ENCODE measurements around the gene IGFL4.

Gene IGFL4

DNA sequence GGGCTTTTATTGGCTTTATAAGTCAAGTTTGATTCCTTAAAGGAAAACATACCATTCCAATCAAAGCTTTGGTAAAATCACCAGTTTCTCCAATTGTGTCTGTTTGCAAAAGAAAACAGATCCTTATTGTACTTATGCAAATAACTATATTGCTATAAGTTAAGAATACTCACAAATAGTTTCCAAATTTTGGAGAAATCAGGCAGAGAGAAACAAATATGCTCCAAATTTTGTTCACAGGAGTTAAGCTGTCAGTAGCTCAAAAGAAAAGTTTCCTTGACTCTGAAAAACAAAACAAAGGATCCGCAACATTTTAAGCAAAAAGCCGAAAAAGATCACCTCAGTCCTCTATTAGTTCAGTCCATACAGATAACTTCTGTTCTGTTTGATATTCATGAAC, 19.2 kb upstream of the IGFL4 start:
- no peak for DNase-seq

DNA sequence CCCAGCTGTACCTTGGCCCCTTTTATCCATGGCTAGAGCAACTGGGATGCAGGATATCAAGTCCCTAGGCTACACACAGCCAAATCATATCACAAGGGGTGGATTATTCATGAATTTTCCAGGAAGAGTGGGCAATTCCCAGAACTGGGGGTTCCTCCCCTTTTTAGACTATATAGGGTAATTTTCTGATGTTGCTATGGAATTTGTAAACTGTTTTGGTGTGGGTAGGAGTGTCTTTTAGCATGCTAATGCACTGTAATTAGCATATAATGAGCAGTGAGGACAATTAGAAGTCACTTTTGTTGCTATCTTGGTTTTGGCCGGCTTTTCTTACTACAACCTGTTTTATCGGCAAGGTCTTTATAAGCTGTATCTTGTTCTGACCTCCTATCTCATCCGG, 18.0 kb upstream of the IGFL4 start:
- no peak for DNase-seq

DNA sequence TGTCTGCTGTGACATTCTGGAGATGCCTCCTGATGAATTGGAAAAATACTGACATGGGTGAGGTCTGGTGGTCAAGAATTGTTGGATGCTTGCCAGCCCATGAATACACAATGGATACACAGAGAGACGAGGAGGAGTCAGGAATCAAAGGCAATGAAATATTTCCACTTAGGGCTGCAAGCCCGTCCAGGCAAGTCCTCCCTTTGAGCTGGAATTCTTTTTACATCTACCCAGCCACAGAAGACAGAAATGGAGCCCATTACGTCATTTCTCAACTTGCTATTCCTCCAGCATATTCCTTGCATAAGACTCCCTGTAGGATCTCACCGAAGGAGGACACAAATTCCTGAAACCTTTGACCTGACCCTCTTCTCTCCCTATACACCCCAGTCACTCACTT, 15.7 kb upstream of the IGFL4 start:
- DNase-seq, result no peak

DNA sequence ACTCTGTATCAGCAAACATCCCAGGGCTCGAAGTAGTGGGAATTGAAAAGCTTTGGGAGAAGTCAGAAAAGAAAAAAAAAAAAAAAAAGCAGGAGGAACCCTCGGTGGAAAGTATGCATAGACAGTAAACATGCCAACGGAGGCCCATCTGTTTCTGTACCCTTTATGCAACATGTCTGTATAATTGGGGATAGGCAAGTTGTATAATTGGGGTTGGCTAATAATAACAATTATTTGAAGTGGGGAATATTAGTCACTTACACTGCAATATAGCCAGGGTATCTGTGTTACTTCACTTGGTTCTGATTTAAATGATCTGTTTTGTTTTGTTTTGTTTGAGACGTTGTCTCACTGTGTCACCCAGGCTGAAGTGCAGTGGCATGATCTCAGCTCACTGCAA, 12.1 kb upstream of the IGFL4 start:
- DNase-seq, result no peak

DNA sequence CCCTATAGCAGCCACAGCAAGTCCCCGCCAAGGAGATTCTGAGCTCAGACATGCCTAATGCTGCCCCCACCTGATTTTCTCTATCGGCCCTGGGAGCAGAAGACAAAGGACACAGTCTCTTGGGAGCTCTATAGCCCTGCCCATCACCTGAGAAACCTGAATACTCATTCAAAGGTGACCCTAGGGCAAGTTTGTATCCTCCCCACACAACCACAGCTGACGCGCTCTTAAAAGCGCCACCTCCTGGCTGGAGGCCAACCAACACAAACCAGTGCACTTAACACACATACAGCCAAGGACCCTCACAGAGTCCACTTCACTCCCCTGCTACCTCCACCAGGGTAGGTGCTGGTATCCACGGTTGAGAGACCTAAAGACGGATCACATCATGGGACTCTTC, 8.8 kb upstream of the IGFL4 start:
- DNase-seq, result no peak

DNA sequence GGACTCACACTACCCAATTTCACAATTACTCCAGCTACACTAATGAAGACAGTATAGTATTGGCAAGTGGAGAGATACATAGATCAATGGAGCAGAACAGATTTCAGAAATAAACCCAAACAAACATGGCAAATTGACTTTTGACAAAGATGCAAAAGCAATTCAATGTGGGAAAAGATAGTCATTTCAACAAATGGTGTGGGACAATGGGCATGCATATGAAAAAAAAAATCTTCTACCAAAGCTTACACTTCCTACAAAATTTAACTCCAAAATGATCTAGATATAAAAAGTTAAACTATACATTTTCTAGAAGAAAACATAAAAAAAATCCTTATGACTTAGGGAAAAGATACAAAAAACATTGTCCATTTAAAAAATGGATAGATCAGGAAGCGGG, 2.7 kb upstream of the IGFL4 start:
- no peak for DNase-seq

DNA sequence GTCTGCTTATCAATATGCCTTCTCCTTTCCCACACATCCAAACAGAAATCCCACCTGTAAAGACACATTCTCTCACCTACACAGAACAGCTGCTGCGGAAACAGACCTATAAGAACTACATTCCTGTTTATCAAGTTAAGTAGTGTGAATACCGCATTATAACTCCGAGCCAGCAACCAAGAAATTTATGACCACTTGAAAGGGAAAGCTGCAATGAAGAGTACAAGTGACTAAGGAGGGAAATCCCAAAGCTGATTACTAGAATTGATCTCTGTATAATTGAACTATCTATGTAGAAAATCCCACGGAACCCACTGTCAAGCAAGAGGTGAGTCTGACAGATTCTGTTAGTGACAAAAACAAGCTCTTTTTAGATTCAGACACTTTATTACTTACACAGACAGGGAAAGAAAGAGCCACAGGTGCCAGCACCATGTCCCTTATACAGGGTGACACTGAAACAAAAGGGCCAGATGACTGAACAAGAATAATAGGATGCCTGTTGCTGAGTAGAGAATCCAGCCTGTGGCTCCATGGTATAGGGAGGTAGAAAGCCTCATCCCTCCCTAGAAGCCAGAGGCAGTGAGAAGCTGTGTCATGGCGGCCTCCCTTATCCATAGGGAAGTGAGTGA, 1.6 kb upstream of the IGFL4 start:
- no peak for DNase-seq

DNA sequence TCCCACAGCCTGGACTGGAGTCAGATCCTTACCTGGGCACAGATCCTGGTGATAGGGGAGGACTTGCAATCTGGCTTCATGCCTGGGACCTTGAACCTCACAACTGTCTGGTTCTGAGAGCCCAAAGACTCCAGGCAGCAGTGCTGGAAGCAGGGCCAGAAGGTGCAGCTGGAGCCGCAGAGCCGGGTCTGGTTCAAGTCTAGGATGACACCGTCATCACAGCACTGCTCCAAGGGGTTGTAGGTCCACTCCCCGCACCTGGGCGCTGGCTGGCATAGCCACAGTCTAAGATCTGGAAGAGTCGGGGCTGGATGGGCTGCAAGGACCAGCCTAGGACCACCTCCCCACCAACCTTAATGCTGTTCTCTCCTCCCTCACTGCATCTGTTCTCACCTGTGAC, 677 bp downstream of the IGFL4 start:
- no peak for DNase-seq

DNA sequence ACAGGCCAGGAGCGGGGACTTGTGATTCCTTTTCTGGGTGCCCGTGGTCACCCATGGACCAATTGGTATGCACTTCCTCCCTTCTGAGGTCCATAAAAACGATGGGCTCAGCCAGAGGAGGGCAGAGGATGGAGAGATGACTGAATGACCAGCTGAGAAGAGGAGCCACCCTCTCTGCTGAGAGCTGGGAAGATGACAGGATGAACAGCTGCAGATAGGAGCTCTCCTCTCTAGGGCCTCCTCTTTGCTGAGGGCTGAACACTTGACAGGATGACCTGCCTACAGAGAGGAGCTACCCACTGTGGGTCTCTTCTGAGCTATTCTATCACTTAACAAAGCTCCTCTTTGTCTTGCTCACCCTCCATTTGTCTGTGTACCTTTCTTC, 4.1 kb downstream of the IGFL4 start:
- DNase-seq, result no peak

DNA sequence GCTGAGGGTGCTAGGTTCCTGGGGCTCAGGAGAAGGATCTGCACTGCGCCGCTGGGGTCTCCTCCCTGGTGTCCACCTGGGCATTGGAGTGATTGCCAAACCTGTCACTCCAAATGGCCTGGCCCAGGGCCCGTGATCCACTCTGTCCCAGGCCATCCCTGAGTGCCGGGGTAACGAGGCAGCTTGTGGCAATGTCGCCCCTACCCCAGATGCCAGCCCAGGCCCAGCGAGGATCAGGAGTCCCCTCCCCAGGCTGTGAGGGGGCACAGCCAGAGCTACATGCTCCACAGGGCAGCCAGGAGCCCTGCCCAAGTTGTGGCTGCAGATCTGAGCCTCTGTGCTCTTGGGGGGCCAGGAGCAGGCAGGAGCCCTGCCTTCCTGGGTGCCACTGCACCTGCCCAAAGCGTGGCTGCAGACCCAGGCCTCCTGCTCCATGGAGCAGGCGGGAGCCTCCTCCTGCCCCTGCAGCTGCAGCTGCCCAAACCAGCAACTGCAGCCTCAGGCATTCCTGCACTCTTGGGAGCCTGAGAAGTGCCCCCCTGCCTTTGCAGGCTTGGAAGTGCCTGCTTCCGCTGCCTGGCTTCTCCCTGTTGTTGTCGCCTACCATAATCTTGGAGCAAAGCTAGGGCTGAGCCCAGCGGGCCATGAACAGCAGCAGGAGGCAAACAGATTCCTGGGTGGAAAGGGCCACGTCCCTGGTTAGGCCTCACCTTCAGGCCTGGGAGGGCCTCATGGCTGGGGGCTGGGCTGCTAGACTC, 4.6 kb downstream of the IGFL4 start:
- DNase-seq, result no peak

DNA sequence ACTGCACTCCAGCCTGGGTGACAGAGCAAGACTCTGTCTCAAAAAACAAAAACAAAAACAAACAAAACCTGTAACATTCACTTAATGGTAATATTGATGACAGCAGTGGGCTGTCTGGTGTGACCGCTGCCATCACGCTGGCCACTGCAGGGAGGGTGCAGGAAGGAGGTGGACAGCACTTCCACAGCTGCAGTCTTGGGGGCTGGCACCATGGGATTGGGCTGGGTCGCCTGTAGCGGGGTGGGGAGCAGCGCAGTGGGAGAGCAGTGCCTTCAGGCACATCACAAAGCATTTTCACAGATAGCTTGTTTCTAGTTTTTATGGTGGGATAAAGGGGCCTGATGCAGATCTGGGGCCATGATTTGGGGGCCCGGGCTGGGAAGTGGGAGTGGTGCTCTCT, 5.3 kb downstream of the IGFL4 start:
- DNase-seq, result no peak

DNA sequence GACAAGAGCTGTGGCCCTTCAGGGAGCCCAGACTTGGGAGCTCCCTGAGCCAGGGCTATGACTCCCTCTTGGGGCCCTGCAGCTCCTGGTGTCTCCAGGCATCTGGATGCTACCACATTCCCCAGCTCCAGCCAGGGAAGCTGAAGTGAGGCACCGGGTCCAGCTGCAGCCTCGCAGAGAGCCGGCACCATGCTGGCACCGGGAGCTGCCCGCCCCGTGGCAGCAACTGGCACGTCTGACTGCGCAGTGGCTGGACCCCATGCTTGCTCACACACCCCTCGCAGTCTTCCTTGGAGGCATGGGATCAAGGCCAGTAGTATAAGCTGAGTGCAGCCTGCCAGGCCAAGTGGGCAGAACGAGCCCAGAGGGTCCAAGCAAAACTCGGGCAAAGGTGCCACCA, 7.4 kb downstream of the IGFL4 start:
- no peak for DNase-seq

DNA sequence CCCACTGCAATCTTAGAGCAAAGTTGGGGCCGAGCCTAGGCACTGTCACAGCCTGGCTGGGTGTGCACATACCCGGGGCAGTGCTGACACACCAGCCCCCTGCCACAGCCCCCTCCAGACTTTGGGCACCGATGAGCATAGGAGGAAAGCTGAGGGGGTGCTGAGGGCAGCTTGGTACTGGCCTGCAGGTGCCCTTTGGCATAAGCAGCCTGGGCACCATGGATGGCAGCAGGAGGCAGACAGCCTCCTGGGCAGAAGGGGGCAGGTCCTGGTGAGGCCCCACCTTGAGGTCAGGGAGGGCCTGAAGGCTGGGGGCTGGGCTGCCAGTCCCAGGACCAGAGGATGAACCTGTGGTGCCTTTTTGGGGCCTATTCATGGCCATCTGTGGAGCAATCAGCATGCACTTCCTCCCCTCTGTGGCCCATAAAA, 8.2 kb downstream of the IGFL4 start:
- no peak for DNase-seq

DNA sequence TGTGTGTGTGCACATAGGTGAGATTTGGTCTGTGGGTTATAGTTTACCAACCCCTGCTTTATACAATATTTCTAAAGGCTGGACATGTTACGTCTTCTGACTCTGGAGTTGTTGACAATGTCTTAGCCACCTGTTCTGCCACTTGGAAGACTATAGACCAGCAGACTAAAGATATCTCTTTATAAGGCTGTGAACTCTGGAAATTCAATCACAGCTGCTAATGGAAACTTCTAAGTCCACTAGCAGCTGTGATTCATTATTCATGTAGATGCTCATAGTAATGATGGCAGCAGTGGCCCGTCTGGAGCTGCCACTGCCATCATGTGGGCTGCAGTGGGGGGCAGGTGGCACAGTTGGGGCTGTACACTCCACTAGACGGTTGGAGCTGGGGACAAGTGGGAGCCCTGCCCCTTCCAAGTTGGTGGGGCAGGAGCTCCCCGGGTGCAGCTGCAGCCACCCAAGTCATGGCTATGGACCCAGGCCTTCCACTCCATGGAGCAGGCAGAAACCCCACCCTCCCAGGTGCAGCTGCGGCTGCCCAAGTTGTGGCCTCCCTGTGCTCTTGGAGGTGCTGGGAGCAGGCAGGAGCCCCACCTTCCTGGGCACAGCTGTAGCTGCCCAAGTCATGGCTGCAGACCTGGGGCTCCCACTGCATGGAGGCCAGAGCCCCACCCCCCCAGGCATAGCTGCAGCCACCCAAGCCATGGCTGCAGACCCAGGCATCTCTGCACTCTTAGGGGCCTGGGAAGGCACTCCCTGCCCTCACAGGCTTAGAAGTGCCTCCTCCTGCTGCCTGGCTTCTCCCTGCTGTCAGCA, 8.8 kb downstream of the IGFL4 start:
- DNase-seq, result no peak

DNA sequence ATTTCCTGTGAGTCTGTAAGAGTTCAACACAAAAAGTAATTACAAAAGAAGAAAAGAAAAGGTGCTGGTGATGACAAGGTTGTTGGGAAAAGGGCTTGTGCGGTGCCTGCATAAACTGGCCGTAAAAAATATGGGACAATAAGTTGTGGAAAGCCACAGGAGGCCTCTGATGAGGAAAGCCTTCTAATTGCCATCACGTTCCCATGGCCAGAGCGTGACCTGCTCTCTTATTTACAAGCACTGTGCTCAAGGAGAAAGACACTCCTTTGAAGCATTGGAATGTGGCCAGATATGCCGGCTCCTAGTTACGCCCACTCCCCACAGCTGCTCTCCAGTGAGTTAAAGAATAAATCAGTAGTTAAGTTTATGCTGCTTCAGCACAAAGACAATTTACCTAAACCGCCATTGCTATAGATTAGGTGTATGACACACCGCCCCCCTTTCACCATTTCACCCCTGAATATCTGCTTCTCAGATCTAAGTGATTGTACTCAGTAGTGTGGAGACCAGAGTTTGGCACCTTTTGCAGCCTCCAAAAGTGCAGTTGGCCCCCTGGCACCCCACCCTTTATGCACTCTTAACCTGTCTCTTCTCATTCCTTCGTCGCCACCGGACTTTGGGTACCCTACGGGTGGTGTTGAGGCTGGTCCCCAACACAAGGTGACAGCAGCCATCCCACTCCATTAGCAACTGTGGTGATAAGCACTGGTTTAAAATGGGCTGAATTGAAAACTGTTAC, 9.8 kb downstream of the IGFL4 start:
- DNase-seq, result no peak

DNA sequence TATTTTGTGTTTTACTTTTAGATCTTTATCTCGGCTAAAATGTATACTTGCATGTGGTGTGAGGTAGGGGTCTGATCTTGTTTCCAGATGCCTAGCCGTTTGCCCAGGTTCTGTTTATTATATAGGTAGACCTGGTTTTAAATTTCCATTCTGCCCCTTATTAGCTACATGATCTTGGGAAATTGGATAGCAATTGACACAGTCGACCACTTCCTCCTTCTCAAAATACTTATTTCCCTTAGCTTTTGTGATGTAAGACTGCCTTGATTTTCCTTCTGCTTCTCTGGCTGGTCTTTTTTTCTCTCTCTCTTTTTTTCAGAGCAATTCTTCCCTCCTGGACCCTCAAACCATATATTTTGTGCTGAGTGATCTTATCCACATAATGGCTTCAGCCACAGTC, 15.0 kb downstream of the IGFL4 start:
- no peak for DNase-seq

DNA sequence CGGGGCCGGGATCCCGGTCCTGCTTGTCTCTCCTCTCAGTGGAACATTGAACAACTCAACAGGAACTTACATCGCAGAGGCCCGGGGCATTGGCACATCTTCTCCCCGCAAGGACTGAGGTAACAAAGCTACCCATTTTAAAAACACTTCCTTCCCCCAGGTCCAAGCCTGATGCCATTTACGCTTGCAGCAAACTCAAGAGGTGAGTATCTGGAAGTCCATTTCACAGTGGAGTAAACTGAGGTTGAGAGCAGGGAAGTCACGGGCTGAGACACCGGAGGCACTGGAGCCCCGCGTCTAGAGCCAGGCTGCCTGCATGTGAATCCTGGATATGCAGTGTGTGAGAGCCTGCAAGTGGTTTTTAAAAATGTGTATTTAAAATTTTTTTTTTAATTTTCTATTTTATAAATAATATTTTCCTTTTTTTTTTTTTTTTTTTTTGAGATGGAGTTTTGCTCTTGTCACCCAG, 17.5 kb downstream of the IGFL4 start:
- no peak for DNase-seq

DNA sequence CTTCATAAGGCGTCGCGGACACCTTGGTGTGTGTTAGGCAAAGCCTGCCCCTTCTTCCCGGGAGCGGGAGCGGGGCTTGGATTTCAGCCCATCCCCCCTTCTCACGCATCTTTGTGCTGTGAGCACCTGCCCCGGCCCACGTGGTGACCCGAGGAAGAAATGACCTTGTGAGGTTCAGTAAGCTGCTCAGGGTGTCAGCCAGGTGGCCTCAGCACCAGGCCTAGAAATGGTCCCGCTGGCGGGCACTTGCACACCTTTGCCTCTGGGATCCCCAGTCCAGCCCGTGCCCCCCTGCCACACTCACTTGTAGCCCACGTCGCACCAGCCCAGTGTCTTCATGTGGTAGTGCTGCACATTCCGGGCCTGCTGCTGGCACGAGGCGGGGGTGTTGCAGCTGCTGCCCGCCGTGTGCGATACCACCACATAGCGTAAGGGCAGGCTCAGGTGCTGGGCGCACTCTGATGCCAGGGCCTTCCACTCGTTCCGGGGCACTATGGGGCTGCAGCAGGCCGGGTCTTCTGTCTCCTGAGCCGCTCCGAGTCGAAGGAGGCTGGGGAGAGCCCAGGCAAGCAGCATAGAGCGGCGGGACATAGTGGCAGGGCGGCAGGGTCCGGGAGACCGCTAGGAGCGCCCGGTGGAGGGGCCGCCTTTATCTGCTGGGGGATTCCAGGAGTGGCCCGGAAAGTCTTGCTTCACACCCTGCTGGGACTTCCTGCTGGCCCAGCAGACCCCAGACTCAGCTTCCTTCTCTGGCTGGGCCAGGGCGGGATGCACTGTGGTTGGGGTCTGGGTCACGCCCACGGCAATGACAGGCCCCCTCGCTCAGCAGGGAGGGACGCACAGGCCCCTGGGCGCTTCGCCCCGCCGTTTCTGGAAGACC, 18.1 kb downstream of the IGFL4 start, which contains the start of gene PGLYRP1:
TSS of gene PGLYRP1 (minus strand) at position 623 of the 880 bp plus-strand sequence. CDS start at position 591, 32 bp downstream.
- DNase-seq, result no peak

DNA sequence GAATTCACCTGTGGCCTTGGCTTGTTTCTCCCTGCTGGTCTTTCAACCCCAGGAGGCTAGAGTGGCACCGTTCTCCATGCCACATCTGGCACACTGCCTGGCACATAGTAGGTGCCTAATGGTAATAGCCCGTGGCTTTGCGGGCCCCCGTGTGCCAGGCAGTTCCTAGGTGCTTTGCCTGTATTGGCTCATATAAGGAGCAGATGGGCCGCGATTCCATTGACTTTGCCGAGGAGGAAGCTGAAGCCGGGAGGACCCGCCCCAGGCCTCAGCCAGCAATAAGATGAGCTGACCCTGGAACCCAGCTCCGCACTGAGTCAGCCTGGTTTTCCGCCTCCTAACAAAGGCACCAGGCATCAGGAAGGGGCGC, 18.8 kb downstream of the IGFL4 start:
- DNase-seq, result no peak

DNA sequence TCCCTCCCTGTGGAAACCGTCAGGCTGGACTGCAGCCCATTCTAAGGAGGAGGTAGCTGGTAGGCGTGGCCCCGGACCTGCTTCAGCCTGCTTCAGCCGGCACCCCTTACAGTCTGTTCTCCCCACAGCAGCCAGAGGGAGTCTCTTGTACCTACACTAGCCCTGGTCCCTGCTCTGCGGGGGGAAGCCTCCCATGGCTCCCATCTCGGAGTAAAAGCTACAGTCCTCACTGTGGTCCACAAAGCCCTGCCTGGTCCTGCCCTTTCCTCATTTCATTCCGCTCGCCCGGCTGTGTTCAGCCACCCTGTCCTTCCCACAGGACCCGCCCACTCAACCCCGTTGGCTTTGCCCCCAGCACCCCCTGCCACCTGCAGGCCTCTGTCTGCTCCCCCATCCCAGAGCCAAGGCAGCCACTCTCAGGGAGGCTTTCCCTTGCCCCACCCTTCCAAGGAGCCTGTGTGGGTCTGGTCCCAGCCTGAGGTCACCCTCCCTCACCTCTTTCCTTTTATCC, 19.2 kb downstream of the IGFL4 start:
- no peak for DNase-seq

DNA sequence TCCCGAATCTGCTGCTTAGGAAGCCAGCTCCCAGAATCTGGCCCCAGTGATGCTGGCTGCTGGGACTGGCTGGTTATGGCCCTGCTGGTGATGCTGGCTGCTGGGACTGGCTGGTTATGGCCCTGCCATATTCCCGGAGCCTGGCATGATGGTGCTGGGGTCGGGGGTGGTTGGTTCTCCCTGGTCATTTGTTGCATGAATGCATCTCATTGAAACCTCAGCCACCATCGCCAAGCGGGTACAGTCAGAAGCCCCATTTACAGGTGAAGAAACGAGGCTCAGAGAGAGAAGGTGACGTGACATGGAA, 20.0 kb downstream of the IGFL4 start:
- DNase-seq, result no peak

DNA sequence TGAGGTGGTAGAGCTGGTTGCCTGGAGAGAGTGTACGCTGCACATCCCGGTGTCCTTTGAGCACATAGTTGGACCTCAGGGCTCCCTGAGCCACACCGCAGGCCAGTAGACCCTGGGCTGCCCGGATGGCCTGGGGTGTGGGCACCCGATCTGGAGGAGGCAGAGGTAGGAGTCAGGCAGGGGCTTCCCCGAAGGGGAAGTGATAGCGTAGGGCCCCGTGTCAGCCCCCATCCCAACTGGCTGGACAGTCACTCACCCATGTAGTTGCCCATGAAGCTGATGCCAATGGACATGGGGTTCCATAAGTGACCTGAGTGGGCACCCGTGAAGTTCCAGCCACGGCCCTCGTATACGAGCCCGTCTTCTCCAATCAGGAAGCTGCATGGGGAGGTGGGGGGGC, 21.5 kb downstream of the IGFL4 start:
- no peak for DNase-seq
